NK-92 (cell line): Measurements from ENCODE around the gene SH2B3.
A peak's percentile ranks its signal among the peaks of the same experiment; 100 is the strongest.

Source experiments
- DNase-seq: peaks from one replicate; lab custom pipeline; 2025; ENCODE audit not compliant: unreplicated experiment; lab: John Stamatoyannopoulos, UW

The SH2B3 gene

DNA sequence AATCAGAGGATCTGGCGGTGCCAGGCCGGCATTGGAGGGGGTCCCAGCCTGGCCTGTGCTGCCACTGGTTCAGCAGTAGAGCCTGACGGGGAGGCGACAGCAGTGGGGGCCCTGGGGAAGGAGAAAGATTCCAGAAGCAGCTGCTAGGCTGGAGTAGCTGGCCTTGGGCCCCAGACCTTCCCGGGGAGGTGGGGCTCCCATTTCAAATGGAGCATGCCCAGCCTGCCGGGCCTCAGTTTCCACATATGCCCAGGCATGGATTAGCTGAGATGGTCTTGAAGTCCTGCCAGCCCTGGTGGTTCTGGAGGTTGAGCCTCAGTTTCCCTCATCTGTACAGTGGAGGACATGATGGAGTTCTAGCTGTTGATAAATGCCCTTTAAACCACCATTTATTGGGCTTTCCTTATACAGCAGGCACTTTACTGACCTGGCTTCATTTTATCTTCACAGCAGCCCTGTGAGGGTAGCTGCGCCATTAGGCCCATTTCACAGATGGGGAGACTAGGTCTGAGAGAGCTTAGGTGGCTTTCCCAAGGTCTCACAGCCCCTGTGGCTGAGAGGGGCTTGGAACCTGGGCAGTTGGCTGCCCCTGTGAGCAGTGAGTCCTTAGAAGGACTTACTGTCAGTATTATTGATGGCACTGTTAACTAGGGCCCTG, 21.8 kb downstream of the SH2B3 start:
- no peak for DNase-seq

DNA sequence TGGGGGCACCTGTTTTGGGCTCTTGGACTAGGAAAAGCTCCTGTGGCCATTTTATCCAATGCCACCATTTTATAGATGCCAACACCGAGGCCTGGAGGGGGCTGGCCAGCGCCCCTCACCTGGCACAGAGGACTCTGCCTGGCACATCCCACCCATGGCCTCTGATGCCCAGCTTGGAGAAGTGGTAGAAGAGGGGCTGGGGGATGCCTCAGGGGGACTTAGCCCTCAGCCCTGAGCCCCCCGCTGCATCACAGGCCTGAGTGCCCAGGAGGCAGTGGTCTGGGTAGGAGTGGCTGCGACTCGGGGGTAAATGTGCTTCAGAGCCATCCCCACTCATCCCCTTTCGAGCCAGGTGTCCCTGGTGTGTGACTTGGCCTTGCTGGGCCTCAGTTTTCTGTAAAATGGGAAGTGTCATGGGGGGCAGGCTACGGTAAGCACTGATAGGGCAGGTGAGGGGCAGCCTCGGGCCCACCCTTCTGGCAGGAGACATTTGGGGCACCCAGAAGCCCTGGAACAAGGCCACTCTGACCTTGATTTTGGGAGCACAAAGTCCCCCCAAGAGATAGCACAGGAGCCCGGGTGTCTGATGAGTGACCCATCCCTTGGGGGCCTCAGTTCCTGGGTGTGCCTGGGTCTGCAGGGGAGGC, 22.5 kb downstream of the SH2B3 start:
- DNase-seq: no peak

- no peak for DNase-seq
Observed at GRCh38 chr12:111428728-111429175, 23.0 kb downstream of the SH2B3 start.

DNA sequence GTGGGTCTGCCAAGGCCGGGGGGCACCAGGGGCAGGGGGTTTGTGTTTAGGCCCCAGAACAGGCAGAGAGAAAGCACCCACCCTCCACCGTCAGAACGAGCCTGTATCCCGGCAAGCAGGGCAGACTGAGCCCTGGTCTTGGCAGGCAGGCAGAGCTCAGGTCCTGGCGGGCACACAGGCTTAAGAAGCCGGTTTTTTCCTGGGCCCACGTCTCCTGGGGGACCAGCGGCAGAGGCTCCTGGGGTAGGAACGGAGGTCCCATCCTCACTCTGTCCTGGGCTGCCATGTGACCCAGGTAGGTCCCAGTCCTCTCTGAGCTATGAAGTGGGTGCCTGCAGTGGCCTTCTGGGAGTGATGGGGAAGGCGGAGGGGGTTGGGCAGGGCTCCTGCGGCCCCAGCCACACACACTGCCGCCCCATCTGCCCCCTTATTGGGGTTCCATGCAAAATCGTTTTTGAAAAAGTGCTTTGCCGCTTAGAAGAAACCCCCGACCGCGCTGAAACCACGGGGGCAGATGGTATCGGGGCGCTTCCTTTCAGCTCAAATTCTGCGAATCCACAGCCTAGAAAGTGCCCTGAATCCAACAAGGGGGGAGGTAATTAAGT, 24.2 kb downstream of the SH2B3 start:
- DNase-seq: no peak

DNA sequence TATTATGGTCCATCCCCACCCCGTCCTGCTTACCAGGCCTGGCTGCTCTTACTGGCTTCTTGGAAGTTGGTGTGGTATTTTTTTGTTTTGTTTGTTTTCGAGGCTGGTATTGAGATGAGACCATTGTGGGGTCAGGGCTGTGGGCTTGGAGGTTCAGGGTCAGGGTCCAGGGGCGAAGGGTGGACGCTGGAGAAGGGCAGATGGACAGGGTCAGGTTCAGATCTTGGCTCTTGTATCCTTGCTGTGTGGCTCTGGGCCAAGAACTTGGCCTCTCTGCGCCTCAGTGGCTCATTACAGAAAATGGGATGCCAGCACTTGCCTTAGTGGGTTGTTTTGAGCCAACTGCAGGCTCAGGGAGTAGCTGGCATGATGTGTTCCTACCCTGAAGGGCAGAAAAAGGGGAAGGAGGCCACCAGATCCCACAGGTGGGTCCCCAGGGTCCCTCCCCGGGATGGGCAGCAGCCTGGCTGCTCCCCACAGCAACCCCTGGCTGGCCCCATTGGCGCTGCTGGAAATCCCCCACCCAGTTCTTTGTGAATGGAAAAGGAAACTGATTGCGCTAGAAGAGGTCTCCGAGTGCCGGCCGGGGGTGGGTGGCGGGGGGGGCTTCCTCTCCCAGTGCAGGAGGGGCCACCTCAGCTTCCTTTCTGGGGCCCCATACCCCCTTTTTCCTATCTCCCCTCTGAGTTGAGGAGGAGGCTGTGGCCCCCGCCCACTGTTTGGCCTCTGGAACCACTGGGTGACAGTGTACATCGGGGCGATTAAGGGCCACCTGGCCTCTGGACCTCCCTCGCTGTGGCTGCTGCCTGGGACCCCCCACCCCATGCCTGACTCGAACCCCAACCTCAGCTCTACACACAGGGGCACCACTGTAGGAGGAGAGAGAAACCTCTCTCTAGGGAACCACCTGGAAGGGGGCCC, 25.0 kb downstream of the SH2B3 start:
- DNase-seq: no peak

GRCh38 chr12:111431772-111432171, 26.0 kb downstream of the SH2B3 start:
- DNase-seq: no peak

DNA sequence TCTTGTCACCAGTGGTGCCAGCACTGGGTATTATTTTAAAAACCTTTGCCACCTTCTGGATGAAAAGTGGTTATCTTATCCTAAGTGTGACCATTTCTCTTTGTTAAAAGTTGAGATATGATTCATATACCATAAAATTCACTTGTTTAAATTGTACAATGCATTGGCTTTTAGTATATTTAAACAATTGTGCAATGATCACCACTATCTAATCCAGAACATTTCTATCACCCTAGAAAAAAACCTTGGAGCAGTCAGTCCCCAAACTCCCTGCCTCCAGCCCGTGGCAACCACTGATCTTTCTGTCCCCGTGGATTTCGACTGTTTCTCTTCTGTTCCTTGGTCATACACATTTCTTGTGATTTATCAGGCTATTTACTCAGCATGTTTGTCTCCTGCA, 28.3 kb downstream of the SH2B3 start:
- DNase-seq: no peak

DNA sequence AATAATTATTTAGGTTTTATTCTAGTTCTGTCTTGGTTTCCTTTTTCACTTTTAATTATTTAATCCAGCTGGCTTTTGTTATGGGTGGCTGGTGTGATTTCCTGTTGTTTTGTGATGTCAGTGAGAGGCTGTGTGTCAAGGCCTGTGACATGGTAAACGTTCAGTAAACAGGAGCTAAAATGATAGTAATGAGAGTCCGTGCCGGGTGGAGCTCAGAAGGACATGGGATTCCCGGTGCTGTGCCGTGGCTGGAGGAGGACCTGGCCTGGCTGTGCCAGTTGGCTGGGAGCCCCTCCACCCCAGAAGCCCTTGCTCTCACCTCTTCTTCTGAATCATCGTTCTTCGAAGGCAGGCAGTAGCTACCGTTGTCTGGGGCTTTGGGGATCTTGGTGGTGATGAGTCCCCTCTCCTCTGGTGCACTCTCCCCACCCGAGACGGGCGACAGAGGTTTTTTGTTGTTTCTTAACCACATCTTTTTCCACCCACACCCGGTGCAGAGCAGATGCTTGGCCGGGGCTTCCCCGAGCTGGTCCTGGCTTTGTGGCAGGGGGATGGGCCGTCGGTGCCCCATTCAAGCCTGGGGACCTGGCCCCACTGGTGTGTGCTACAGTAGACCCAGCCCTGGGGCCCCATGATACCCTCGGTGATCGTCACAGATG, 29.1 kb downstream of the SH2B3 start:
- DNase-seq: peak; percentile 52

GRCh38 chr12:111435661-111436201, 30.0 kb downstream of the SH2B3 start:
- no peak for DNase-seq

- DNase-seq: no peak
Observed at GRCh38 chr12:111436266-111436665, 30.5 kb downstream of the SH2B3 start.

DNA sequence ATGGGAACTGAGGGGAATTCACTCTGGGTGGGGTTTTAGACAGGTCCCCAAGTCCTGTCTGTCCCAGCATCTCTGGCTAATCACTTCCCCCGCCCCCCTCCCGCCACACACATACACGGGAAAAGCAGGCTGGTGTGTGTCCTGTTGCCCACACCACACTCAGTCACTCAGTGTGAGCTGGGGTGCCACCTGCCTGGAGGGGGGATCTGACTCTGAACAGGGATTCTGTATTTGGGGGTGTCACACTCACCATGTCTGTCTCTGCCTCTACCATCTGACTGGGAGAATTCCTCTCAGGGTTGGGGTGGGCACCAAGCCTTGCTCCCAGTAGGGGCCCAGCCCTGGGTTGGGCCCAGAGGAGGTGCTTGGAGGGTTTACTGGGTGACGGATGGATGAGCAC, 31.1 kb downstream of the SH2B3 start:
- no peak for DNase-seq

- DNase-seq: no peak
Observed at GRCh38 chr12:111437816-111438454, 32.2 kb downstream of the SH2B3 start.

- no peak for DNase-seq
Observed at GRCh38 chr12:111438481-111438880, 32.8 kb downstream of the SH2B3 start.

- no peak for DNase-seq
Observed at GRCh38 chr12:111439657-111440151, 34.0 kb downstream of the SH2B3 start.

- no peak for DNase-seq
Observed at GRCh38 chr12:111440152-111440551, 34.4 kb downstream of the SH2B3 start.

- no peak for DNase-seq
Observed at GRCh38 chr12:111440631-111441030, 34.9 kb downstream of the SH2B3 start.

- no peak for DNase-seq
Observed at GRCh38 chr12:111441107-111441928, 35.6 kb downstream of the SH2B3 start.

- no peak for DNase-seq
Observed at GRCh38 chr12:111442301-111443045, 36.8 kb downstream of the SH2B3 start.
